Smooth muscle cell (in vitro differentiated cells): ENCODE results near the gene CSNK1D. TPM values are rescaled to one million over a fixed set of nuclear protein-coding genes. Genes with fewer than 3 reads are reported as not detected.

Experiments used
- DNase-seq: peaks from one replicate; lab custom pipeline; 2025; ENCODE audit not compliant: unreplicated experiment; lab: John Stamatoyannopoulos, UW
- H2AFZ ChIP-seq: fragments of 200-600 bp; sonication (generic); 2 replicates; pipeline ENCODE4 v1.6.0; 2016; ENCODE audit warnings: antibody characterized with exemption, low read depth, mild to moderate bottlenecking
- H3F3A ChIP-seq: fragments of 200-600 bp; sonication (generic); 2 replicates; pipeline ENCODE4 v1.6.0; 2017; ENCODE audit warnings: antibody characterized with exemption, low read depth
- H3K27ac ChIP-seq: fragments of 200-600 bp; sonication (generic); 2 replicates; pipeline ENCODE4 v1.5.1; 2016; ENCODE audit warnings: low read depth, mild to moderate bottlenecking
- H3K27me3 ChIP-seq: fragments of 200-600 bp; sonication (generic); 2 replicates; pipeline ENCODE4 v1.6.1; 2016; ENCODE audit warnings: low read depth, mild to moderate bottlenecking
- H3K36me3 ChIP-seq: fragments of 200-600 bp; sonication (generic); 2 replicates; pipeline ENCODE4 v1.5.1; 2016; ENCODE audit warnings: low read depth
- H3K4me1 ChIP-seq: fragments of 200-600 bp; sonication (generic); 2 replicates; pipeline ENCODE4 v1.5.1; 2016; ENCODE audit warnings: low read depth
- H3K4me2 ChIP-seq: fragments of 200-600 bp; sonication (generic); 2 replicates; pipeline ENCODE4 v1.6.0; 2016; ENCODE audit warnings: mild to moderate bottlenecking
- H3K4me3 ChIP-seq: fragments of 200-600 bp; sonication (generic); 2 replicates; pipeline ENCODE4 v1.5.1; 2016; ENCODE audit warnings: mild to moderate bottlenecking
- H3K79me2 ChIP-seq: fragments of 200-600 bp; sonication (generic); 2 replicates; pipeline ENCODE4 v1.6.0; 2016; ENCODE audit warnings: low read depth, mild to moderate bottlenecking
- H3K9ac ChIP-seq: fragments of 200-600 bp; sonication (generic); 2 replicates; pipeline ENCODE4 v1.6.0; 2016; ENCODE audit warnings: low read depth
- H3K9me3 ChIP-seq: fragments of 200-600 bp; sonication (generic); replicated peaks from 2 replicates; pipeline ENCODE4 v1.5.1; 2016; ENCODE audit warnings: low read depth
- H4K20me1 ChIP-seq: fragments of 200-600 bp; sonication (generic); 2 replicates; pipeline ENCODE4 v1.6.0; 2016; ENCODE audit warnings: low read depth
- CTCF ChIP-seq: fragments of 200-600 bp; sonication (generic); IDR thresholded peaks from 2 replicates; pipeline ENCODE4 v1.5.1; 2017; ENCODE audit warnings: borderline replicate concordance, mild to moderate bottlenecking, antibody characterized with exemption; ENCODE audit not compliant: insufficient read depth, poor library complexity, severe bottlenecking
- WGBS: methylation state at CpG from one replicate; pipeline ENCODE4 v1.1.7; 2016; ENCODE audit warnings: low lambda C conversion rate; 5-methylcytosine and 5-hydroxymethylcytosine counted together
- polyA plus RNA-seq: library from polyadenylated mRNA; unstranded; fragments of >200 nt; fragmentation: Nextera tagmentation; extraction: Ambion mirVana; gene quantifications from 2 replicates; pipeline ENCODE4 v1.2.1, GENCODE V29; 2016
- total RNA-seq: library from RNA; depleted of rRNA; stranded (reverse); fragments of >200 nt; gene quantifications from 2 replicates; pipeline ENCODE4 v1.2.3, GENCODE V29; 2014

The CSNK1D gene
- total and polyA plus RNA-seq, 2 experiments from 2014 or later = 51.6 to 135 TPM

- H3F3A ChIP-seq = peaks cover 3% of the 10 kb centered on the region
- peak overlapping the region; percentile 74 for H3K27ac ChIP-seq
- peak overlapping the region; percentile 80 for H3K9ac ChIP-seq
- WGBS = 6% methylated on average over 73 of the region's 86 CpGs
- no peaks in the 10 kb centered on the region for H3K9me3 ChIP-seq
- peak; percentile 63 for DNase-seq
- peak overlapping the region; percentile 94 for H3K4me2 ChIP-seq
- H3K79me2 ChIP-seq = no peaks in the 10 kb centered on the region
- peak overlapping the region; percentile 81 for H2AFZ ChIP-seq
- H3K4me3 ChIP-seq = peak overlapping the region; percentile 74
- H4K20me1 ChIP-seq = no peaks in the 10 kb centered on the region
- H3K4me1 ChIP-seq = no peaks in the 10 kb centered on the region
- TF ChIP-seq CTCF = no peak
- H3K36me3 ChIP-seq = no peaks in the 10 kb centered on the region
- no peaks in the 10 kb centered on the region for H3K27me3 ChIP-seq
Measured at GRCh38 chr17:82292251-82293154, 19.0 kb upstream of the CSNK1D start.

GRCh38 chr17:82291582-82292250 is 18.2 kb upstream of the CSNK1D start:
- WGBS = 94% methylated on average over 19 of the region's 19 CpGs
- no peaks in the 10 kb centered on the region for H3K27me3 ChIP-seq
- peaks cover 3% of the 10 kb centered on the region for H3F3A ChIP-seq
- H3K36me3 ChIP-seq = no peaks in the 10 kb centered on the region
- H3K79me2 ChIP-seq = no peaks in the 10 kb centered on the region
- H3K9ac ChIP-seq = peak overlapping the region; percentile 44
- no peaks in the 10 kb centered on the region for H3K4me1 ChIP-seq
- H3K4me3 ChIP-seq = peak overlapping the region; percentile 74
- no peaks in the 10 kb centered on the region for H4K20me1 ChIP-seq
- peak overlapping the region; percentile 94 for H3K4me2 ChIP-seq
- TF ChIP-seq CTCF = no peak
- H3K27ac ChIP-seq = no peak overlapping the region
- H3K9me3 ChIP-seq = no peaks in the 10 kb centered on the region
- peak overlapping the region; percentile 81 for H2AFZ ChIP-seq
- DNase-seq = no peak

GRCh38 chr17:82287868-82288801 is 14.6 kb upstream of the CSNK1D start:
- DNase-seq = no peak
- H3K79me2 ChIP-seq = no peaks in the 10 kb centered on the region
- no peak overlapping the region for H3K27ac ChIP-seq
- 87% methylated on average over 19 of the region's 19 CpGs for WGBS
- H3K27me3 ChIP-seq = no peaks in the 10 kb centered on the region
- H3F3A ChIP-seq = no peaks in the 10 kb centered on the region
- H2AFZ ChIP-seq = no peak overlapping the region
- no peak overlapping the region for H3K9ac ChIP-seq
- no peaks in the 10 kb centered on the region for H3K4me1 ChIP-seq
- no peak overlapping the region for H3K4me2 ChIP-seq
- H3K36me3 ChIP-seq = no peaks in the 10 kb centered on the region
- H4K20me1 ChIP-seq = no peaks in the 10 kb centered on the region
- H3K4me3 ChIP-seq = no peak overlapping the region
- H3K9me3 ChIP-seq = no peaks in the 10 kb centered on the region
- no peak for TF ChIP-seq CTCF
